Measurements from ENCODE around the gene RASA2. TPM values are rescaled to one million over a fixed set of nuclear protein-coding genes. Genes with fewer than 3 reads are reported as not detected.
A peak's percentile ranks its signal among the peaks of the same experiment; 100 is the strongest.

The RASA2 gene
- total and polyA plus RNA-seq, 2 experiments from 2014 or later, result 16.6 to 28.6 TPM

DNA sequence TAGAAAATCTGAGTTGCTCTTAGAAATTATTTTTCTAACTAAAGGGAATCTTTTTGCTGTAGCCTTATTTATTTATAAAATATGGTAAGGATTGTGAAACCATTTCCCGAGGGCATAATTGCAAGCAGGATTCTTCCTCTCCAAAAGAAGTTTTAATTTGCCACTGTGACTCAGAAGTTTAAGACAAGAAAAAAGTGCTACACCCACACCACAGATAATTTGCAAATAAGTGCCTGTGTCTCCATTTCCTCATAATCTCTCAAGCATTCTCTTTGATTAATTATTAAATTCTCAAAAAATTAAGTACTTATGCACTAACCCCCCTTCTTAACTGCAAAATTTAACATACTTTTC lies 43.6 kb downstream of the RASA2 start:
- Histone ChIP-seq H3K4me2 (no peak overlapping the region), H3K79me2 (replicated peaks; ENCODE audit: insufficient read depth) (no peaks in the 10 kb centered on the region), H3K36me3 (ENCODE audit: insufficient read depth) (peaks cover 5% of the 10 kb centered on the region; the same call in 1 of the 2 replicates), H3K27ac (ENCODE audit: low read depth) (0 out of 2 replicates have a peak overlapping the region, but pooled peaks have one; percentile 11), H3K4me3 (no peak overlapping the region), H3K4me1 (ENCODE audit: insufficient read depth) (peaks cover 8% of the 10 kb centered on the region), H3K27me3 (ENCODE audit: insufficient read depth) (no peaks in the 10 kb centered on the region), H4K20me1 (replicated peaks; ENCODE audit: insufficient read depth) (peaks cover 12% of the 10 kb centered on the region; the same call in 1 of the 2 replicates), H3K9me2 (ENCODE audit: insufficient read depth) (no peaks in the 10 kb centered on the region), H2AFZ (no peak overlapping the region), H3F3A (replicated peaks; ENCODE audit: low read depth) (no peaks in the 10 kb centered on the region)
- peaks cover 1% of the 10 kb centered on the region; the same call in 1 of the 3 replicates for H3K9me3 Mint-ChIP-seq
- H3K4me1 Mint-ChIP-seq, result peaks cover 10% of the 10 kb centered on the region; the same call in 2 of the 3 replicates
- no peak overlapping the region for H3K27ac Mint-ChIP-seq
- ATAC-seq (no peak), DNase-seq (ENCODE audit: low spot score) (no peak)
- no peak overlapping the region for H3K4me3 Mint-ChIP-seq
- TF ChIP-seq JUNB (IDR thresholded peaks at IDR 0.05; ENCODE audit: unreplicated experiment) (no peak), CREB1 (CRISPR knock-in tag; IDR thresholded peaks at IDR 0.05; ENCODE audit: low read depth) (no peak), EZH2phosphoT487 (IDR thresholded peaks at IDR 0.05; ENCODE audit: unreplicated experiment) (no peak), ZNF114 (CRISPR knock-in tag; IDR thresholded peaks at IDR 0.05) (no peak), STAT1 (IDR thresholded peaks at IDR 0.05; ENCODE audit: unreplicated experiment) (no peak)
- TF ChIP-seq, protein P1, sequence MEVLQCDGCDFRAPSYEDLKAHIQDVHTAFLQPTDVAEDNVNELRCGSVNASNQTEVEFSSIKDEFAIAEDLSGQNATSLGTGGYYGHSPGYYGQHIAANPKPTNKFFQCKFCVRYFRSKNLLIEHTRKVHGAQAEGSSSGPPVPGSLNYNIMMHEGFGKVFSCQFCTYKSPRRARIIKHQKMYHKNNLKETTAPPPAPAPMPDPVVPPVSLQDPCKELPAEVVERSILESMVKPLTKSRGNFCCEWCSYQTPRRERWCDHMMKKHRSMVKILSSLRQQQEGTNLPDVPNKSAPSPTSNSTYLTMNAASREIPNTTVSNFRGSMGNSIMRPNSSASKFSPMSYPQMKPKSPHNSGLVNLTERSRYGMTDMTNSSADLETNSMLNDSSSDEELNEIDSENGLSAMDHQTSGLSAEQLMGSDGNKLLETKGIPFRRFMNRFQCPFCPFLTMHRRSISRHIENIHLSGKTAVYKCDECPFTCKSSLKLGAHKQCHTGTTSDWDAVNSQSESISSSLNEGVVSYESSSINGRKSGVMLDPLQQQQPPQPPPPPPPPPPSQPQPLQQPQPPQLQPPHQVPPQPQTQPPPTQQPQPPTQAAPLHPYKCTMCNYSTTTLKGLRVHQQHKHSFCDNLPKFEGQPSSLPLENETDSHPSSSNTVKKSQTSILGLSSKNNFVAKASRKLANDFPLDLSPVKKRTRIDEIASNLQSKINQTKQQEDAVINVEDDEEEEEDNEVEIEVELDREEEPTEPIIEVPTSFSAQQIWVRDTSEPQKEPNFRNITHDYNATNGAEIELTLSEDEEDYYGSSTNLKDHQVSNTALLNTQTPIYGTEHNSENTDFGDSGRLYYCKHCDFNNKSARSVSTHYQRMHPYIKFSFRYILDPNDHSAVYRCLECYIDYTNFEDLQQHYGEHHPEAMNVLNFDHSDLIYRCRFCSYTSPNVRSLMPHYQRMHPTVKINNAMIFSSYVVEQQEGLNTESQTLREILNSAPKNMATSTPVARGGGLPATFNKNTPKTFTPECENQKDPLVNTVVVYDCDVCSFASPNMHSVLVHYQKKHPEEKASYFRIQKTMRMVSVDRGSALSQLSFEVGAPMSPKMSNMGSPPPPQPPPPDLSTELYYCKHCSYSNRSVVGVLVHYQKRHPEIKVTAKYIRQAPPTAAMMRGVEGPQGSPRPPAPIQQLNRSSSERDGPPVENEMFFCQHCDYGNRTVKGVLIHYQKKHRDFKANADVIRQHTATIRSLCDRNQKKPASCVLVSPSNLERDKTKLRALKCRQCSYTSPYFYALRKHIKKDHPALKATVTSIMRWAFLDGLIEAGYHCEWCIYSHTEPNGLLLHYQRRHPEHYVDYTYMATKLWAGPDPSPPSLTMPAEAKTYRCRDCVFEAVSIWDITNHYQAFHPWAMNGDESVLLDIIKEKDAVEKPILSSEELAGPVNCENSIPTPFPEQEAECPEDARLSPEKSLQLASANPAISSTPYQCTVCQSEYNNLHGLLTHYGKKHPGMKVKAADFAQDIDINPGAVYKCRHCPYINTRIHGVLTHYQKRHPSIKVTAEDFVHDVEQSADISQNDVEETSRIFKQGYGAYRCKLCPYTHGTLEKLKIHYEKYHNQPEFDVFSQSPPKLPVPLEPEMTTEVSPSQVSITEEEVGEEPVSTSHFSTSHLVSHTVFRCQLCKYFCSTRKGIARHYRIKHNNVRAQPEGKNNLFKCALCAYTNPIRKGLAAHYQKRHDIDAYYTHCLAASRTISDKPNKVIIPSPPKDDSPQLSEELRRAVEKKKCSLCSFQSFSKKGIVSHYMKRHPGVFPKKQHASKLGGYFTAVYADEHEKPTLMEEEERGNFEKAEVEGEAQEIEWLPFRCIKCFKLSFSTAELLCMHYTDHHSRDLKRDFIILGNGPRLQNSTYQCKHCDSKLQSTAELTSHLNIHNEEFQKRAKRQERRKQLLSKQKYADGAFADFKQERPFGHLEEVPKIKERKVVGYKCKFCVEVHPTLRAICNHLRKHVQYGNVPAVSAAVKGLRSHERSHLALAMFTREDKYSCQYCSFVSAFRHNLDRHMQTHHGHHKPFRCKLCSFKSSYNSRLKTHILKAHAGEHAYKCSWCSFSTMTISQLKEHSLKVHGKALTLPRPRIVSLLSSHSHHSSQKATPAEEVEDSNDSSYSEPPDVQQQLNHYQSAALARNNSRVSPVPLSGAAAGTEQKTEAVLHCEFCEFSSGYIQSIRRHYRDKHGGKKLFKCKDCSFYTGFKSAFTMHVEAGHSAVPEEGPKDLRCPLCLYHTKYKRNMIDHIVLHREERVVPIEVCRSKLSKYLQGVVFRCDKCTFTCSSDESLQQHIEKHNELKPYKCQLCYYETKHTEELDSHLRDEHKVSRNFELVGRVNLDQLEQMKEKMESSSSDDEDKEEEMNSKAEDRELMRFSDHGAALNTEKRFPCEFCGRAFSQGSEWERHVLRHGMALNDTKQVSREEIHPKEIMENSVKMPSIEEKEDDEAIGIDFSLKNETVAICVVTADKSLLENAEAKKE (CRISPR knock-in tag; IDR thresholded peaks at IDR 0.05), result no peak
- peaks cover 5% of the 10 kb centered on the region for H3K36me3 Mint-ChIP-seq (ENCODE audit: low read depth)
- H3K27me3 Mint-ChIP-seq (ENCODE audit: insufficient read depth, low read depth, poor library complexity), result peaks cover 3% of the 10 kb centered on the region

DNA sequence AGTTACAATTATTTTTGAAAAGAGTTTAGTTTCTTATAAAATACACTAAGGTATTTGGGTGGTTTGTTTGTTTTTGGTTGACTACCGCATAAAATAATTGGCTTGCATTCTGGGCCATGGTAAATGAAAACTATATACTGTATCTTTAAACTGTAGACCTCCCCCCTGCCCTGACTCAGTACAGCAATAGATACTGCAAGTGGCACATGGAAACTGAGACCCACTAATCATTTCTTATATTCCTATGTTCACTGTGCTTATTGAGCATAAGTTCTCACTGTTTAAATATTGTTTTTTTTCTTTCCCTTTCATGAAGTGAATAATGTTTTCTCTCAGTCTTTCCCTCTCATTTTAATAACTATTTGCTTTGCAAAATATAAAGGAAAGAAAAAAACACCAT lies 45.8 kb downstream of the RASA2 start:
- no peak overlapping the region for H3K4me3 Mint-ChIP-seq
- H3F3A ChIP-seq (replicated peaks; ENCODE audit: low read depth), result no peaks in the 10 kb centered on the region
- no peaks in the 10 kb centered on the region for H3K9me2 ChIP-seq (ENCODE audit: insufficient read depth)
- H3K9me3 Mint-ChIP-seq, result peaks cover 4% of the 10 kb centered on the region; the same call in 1 of the 3 replicates
- no peaks in the 10 kb centered on the region; the same call in 2 of the 3 replicates for H3K4me1 Mint-ChIP-seq
- peaks cover 10% of the 10 kb centered on the region; the same call in 1 of the 2 replicates for H3K36me3 ChIP-seq (ENCODE audit: insufficient read depth)
- DNase-seq (ENCODE audit: low spot score) (no peak), ATAC-seq (no peak)
- no peak overlapping the region for H2AFZ ChIP-seq
- H3K79me2 ChIP-seq (replicated peaks; ENCODE audit: insufficient read depth), result no peaks in the 10 kb centered on the region
- H3K27ac Mint-ChIP-seq, result no peak overlapping the region
- peaks cover 20% of the 10 kb centered on the region for H3K36me3 Mint-ChIP-seq (ENCODE audit: low read depth)
- H3K4me2 ChIP-seq, result no peak overlapping the region
- no peak overlapping the region; the same call in 1 of the 2 replicates for H3K27ac ChIP-seq (ENCODE audit: low read depth)
- H3K4me3 ChIP-seq, result no peak overlapping the region
- H3K4me1 ChIP-seq (ENCODE audit: insufficient read depth), result no peaks in the 10 kb centered on the region
- H3K27me3 Mint-ChIP-seq (ENCODE audit: insufficient read depth, low read depth, poor library complexity), result no peaks in the 10 kb centered on the region
- H4K20me1 ChIP-seq (replicated peaks; ENCODE audit: insufficient read depth), result no peaks in the 10 kb centered on the region; the same call in 1 of the 2 replicates
- no peaks in the 10 kb centered on the region for H3K27me3 ChIP-seq (ENCODE audit: insufficient read depth)
- TF ChIP-seq STAT1 (IDR thresholded peaks at IDR 0.05; ENCODE audit: unreplicated experiment) (no peak), JUNB (IDR thresholded peaks at IDR 0.05; ENCODE audit: unreplicated experiment) (no peak)
- TF ChIP-seq, protein P1 (CRISPR knock-in tag; IDR thresholded peaks at IDR 0.05), result no peak

Data from GM23338 (cell line).